T-helper 2 cell treated with Interferon-gamma antibody and Interleukin-4, amounts not matched to agents 100 ng/mL and 5 ng/mL, for 36 hours (primary cell): ENCODE data around the gene SYNCRIP. TPM values are rescaled to one million over a fixed set of nuclear protein-coding genes. Genes with fewer than 3 reads are reported as not detected.

ENCODE experiments used
- total RNA-seq: library from RNA; stranded (reverse); gene quantifications from 2 replicates; pipeline ENCODE4 v1.2.3, GENCODE V29; 2022

SYNCRIP gene
- total RNA-seq, 1 donor from 2014 or later, result 141 TPM

Other genes starting within 250 kb of the SYNCRIP start
- 17.1 and 19.6 TPM in 2 replicates for gene NT5E, start 192.8 kb downstream of the SYNCRIP start, total RNA-seq
- 56.5 and 56.8 TPM in 2 replicates for gene SNX14, start 49.0 kb downstream of the SYNCRIP start, total RNA-seq